HG02798 (cell line): Measurements from ENCODE around the gene TBX21.

Experiments used
- ATAC-seq: cut with Tn5 transposase; IDR thresholded peaks from one replicate; pipeline ENCODE4 v1.9.1; 2021; ENCODE audit warnings: mild to moderate bottlenecking; ENCODE audit not compliant: unreplicated experiment, poor library complexity

The TBX21 gene

DNA sequence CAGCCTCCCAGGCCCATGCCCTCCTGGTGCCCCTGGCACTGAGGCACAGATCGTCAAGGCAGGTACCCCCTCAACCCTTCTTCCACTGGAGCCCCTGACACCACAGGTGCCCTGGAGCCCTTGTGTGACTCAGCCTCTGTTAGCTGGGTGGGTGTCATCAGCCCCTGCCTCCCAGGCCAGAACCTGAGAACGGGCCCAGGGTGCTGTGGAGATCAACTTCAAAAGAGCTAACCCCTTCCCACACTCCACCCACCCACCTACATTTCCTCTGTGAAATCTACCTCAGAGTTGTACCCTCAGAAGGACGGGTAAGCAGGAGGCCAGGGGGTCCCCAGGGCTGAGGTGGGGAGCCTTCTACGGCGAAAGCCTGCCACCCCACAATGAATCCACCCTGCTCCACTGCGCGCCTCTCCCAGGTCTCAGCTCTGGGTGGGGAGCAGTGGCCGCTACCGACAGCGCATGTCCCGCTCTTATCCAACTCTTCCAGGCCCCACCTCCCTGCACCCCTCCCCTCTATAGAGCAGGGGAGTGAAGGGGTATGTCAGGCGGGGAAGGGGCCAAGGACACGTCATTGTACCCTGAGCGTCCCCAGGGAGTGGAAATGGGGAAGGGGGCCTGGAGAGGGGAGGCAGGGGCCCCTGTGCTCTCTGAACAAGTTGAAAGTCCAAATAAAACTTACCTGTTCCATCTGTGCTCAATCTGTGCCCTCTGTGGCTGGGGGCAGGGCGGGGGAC lies 21.5 kb upstream of the TBX21 start:
- ATAC-seq = no peak

- ATAC-seq = no peak
Measured at GRCh38 chr17:47712330-47713023, 20.6 kb upstream of the TBX21 start.

DNA sequence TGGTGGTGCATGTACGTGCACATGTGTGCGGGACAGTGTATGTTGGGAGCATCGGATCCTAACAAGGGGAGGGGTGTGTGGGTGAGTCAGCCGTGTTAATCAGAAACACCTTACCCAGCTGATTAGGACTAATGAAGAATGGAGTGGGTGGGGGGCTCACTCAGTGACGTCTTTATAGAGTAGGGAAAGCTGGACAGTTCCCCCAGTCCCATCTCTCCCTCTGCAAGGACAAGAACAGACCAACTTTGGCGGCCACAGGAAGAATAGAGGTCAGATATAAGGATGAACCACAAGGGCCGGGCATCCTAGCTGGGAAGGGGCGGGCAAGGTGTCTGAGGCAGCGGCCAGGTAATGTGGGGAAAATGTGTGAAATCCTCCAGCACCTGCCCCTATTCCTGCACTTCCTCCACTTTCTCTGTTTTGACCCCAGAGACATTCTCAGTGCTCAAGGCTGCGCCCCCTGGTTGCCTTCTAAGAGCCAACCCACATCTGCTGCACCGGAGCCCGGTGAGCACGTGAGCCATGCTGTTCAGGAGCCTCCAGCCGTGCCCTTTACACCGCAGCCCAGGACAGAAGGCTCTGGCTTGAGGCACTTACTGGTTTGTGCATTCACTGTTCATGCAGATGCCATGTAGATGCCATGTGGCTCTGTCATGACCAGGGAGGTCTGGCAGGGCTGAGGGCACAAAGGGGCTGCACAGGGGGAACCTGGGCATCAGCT lies 18.9 kb upstream of the TBX21 start:
- no peak for ATAC-seq

- ATAC-seq = no peak
Measured at GRCh38 chr17:47714773-47715396, 18.2 kb upstream of the TBX21 start.

- ATAC-seq = no peak
Measured at GRCh38 chr17:47715669-47716325, 17.2 kb upstream of the TBX21 start.

GRCh38 chr17:47716375-47716774 lies 16.7 kb upstream of the TBX21 start:
- no peak for ATAC-seq

GRCh38 chr17:47717261-47717697 lies 15.8 kb upstream of the TBX21 start:
- ATAC-seq = peak; percentile 26

GRCh38 chr17:47717979-47718621 lies 14.9 kb upstream of the TBX21 start:
- no peak for ATAC-seq

DNA sequence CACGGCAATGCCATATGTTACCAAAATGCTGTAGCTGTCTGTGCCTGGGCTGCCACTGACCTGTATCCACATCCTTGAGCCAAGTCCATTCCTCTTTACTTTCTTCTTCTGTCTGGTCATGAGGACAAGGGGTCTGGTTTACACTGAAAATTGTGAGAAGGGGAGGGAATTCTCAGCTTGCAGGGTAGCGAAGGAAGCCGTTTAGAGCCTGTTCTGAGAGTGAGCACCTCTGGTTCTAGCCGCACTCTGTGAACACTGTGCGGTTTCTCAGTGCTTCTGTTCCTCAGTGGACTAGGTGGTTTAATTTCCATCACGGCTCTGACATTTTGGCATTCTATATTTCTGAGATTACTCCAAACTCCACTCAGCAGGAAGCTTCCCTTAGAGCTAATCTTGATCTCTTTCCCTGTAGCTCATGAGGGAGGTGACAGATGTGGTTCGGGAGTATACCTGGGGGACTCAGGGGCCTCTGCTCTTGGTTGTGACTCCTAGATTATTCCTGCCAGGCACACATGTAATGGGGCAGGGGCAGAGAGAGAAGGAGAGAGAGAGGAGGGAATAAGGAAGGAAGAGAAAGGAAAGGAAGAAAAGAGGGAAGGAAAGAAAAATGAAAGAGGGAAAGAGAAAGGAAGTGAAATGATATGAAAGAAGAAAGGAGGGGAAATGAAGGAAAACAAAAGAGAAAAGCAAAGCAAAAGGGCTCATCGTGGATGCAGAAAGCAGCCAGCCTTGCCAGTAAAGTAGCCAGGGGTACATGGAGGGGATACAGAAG lies 14.2 kb upstream of the TBX21 start:
- no peak for ATAC-seq

DNA sequence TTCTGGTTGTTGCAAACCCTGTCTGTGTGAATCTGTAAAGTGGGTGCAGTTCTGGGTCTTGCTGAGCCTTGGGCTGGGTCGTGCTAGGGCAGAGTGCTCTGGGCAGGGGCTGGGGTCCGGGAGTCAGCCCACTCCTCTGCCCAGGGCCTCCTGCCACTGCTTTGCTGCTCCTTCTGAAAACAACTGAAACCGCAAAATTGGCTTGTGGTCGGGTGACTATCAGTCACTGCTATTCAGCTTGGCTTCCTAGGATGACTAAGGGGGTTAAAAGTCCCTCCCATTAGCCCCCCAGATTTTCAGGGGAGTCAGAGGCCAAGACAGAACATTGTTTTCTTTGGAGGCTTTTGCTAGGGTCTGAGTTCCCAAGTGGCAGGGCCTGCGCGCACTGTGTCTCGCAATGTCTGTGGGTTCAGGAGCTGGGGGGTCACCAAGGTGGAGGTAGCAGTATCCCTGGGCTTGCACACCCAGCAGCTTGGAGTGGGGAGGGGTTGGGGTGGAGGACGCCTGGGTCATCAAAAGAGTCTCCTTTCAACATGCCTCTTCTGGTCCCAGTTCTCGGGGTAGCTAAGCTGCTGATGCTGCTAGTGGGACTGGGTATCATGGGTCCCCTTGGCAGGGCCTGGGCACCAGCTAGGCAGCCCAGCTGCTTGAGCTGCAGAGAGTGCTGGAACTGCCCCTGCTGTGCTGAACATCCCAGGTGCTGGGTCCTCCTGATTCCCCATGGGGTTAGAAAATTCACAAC lies 13.5 kb upstream of the TBX21 start:
- no peak for ATAC-seq

DNA sequence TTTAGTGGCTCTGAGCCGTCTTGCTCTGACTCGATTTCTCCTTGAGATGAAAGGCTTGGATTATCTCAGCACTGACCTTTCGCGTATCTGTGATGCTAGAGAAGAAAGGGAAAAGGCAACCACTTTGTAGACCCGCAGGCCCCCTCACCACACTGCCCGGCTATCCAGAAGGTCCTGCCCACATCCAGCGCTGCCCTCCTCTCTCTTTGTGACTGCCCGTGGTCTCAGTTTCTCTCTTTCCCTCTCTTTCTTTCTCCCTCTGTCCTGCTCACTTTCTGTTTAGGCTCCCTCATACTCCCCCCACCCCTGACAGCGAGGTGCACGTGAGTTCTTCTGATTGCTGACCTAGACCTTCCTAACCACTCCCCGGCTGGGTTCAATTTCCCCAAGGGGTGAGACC lies 12.8 kb upstream of the TBX21 start:
- no peak for ATAC-seq

DNA sequence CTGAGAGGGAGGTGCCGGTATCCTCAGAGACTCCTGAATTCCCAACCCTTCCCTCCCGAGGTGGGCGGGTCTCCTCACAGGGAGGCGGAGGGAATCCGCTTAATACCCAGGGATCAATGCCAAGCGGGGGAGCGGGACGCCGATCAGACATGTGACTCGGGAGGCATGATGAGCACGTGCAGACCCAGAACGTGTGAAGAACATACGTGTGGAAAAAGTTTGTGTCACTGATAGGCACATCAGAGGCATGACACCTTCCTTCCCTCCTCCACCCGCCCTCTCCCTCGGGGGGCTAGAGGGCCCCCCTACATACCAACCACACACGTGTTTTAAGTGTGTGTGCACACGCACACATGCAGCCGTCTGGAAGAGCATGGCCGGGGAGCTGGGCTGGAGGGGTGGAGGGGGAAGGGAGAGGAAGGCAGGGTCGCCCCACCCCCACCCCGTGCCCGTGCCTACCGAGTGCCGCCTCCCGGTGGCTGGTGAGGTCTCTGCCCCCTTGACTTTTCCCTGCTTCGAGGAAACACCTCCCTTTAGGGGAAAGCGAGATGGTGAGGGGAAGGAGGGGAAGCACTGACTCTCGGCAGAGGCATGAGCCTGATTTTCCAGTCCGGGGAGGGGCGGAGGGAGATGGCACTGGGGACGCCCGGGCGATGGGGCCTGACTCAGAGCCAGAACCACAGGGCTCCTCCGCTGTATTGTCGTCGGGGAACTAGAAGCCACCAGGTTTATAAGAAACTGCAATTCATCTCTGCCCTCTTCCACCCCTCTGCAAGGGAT lies 12.1 kb upstream of the TBX21 start:
- peak; percentile 41 for ATAC-seq

GRCh38 chr17:47721725-47722124 lies 11.3 kb upstream of the TBX21 start:
- ATAC-seq = no peak

DNA sequence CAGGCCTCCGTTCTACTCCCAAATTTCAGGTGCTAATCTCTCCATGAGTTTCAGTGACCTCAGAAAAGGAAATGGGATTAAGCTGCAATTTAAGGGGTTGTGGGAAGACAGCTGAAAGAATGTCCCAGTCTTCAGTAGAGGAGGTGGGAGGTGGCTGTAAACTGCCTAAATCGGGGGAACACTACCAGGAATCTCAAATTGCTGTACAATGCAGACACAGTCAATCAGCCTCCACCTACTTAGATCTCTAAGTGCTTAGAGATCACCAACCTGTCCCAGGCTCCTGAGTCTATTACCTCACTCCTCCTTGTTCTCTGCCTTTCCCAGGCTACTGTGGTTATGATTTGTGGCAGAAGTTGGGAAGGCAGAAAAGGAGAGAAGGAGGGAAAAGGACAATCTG lies 8.3 kb upstream of the TBX21 start:
- ATAC-seq = no peak

DNA sequence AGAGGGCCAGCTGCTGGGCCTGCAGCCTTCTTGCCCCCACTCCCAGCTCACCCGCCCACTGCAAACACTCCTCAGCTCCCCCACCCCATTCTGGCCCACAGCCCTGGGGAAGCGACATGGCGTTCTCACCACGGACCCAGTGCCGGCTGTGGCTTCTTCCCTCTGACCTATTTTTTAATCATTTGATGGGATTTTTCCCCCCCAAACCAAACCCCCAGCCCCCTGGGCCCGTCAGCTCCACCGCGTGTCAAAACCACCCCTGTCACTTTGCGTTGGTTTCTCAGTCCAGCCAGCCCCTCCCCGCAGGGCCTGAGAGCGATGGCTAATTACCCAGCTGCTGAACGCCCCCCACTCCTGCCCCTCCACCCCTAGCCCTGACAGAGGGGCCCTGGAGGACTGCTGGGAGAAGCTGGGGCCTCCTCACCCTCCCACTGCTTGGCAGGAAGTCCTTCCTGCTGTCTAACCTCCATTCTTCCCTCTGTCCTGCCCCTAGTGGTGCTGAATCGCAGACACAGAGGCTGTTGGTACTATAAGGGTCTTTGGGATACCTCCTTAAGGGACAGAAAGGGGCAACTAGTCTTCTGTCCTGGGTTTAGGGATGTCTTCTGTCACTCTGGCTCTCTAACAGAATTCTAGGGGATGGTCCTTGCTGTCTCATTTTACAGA lies 7.5 kb upstream of the TBX21 start:
- ATAC-seq = no peak

DNA sequence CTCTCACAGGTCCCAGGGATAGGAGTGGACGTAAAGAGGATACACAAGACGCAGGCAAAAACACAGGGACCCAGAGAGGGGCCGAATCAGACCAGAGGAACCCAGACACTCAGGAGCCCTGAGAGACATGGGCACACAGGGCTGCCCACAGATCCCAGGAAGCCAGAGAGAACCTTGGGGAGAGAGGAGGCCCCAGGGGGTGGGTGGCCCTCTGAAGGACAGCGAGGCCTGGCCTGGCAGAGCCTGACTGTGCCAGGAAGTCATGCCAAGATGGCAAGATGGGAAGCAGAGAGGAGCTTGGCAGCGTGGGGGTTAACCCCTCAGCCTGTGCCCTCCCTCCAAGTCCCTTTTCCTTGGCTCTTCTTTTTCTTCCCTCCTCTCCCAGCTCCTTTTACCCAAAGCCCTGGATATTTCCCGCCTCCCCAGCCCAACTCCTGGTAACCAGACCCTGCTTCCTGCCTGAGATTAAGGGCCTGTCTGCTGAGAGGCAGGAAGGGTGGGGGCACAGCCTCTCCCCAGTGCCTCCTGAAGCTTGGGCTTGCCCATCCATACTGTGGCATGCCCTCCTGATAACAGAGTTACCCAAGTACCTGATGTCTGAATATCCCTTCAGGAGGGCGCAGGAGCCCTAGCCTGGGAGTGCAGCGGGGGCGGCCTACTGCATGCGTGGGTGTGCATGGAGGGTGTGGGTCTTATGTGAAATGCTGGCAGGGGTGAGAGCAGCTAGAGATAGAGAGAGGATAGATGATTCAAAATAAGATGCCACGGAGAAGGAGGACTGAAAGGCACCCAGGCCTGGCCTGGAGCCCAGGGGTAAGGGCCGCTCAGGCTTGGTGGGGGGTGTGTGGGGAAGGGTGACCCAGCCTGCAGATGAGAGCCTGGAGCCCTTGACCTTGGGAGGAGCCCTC lies 6.0 kb upstream of the TBX21 start:
- no peak for ATAC-seq
